C4-2B (cell line): ENCODE results near the gene RAD1.

ENCODE experiments used
- ZFX ChIP-seq: fragments of 450-650 bp; IDR thresholded peaks from 2 replicates; pipeline ENCODE4 v1.6.1; 2017
- TF ChIP-seq, protein P1 (sequence below): fragments of 450-650 bp; conservative IDR thresholded peaks from 2 replicates; pipeline ENCODE4 v1.5.1; 2017; ENCODE audit warnings: mild to moderate bottlenecking

GRCh38 chr5:34881246-34881645, 34.1 kb downstream of the RAD1 start:
- TF ChIP-seq, protein P1, sequence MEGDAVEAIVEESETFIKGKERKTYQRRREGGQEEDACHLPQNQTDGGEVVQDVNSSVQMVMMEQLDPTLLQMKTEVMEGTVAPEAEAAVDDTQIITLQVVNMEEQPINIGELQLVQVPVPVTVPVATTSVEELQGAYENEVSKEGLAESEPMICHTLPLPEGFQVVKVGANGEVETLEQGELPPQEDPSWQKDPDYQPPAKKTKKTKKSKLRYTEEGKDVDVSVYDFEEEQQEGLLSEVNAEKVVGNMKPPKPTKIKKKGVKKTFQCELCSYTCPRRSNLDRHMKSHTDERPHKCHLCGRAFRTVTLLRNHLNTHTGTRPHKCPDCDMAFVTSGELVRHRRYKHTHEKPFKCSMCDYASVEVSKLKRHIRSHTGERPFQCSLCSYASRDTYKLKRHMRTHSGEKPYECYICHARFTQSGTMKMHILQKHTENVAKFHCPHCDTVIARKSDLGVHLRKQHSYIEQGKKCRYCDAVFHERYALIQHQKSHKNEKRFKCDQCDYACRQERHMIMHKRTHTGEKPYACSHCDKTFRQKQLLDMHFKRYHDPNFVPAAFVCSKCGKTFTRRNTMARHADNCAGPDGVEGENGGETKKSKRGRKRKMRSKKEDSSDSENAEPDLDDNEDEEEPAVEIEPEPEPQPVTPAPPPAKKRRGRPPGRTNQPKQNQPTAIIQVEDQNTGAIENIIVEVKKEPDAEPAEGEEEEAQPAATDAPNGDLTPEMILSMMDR = no peak
- TF ChIP-seq ZFX = no peak
